ENCODE results near the gene MKRN2OS.

The MKRN2OS gene

DNA sequence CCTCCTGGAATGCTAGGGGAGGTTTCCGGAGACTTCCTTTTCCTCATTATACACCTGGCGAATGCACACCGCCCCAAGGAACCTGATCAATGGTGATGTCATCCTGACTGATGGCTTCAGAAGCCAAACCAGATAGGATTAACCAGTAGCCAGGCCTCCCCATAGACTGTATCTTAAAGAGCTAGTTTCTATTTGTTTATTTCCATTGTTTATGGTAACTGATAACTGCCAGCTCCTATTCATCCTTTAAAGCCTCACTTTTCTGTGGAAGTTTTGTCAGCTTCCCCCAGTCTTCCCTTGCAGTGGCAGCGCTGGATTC is at the start of gene MKRN2OS:
Gene MKRN2OS, minus strand, starts transcription at position 27 of the 319 bp plus-strand sequence. CDS start 35 bp downstream, outside the sequence.
- no peak for DNase-seq (ENCODE audit: low spot score)

- no peak for DNase-seq (ENCODE audit: low spot score)
Observed at GRCh38 chr3:12593473-12593872, 48.2 kb upstream of the MKRN2OS start.

GRCh38 chr3:12591997-12592715 is 46.9 kb upstream of the MKRN2OS start:
- no peak for DNase-seq (ENCODE audit: low spot score)

GRCh38 chr3:12591456-12591855 is 46.2 kb upstream of the MKRN2OS start:
- no peak for DNase-seq (ENCODE audit: low spot score)

DNA sequence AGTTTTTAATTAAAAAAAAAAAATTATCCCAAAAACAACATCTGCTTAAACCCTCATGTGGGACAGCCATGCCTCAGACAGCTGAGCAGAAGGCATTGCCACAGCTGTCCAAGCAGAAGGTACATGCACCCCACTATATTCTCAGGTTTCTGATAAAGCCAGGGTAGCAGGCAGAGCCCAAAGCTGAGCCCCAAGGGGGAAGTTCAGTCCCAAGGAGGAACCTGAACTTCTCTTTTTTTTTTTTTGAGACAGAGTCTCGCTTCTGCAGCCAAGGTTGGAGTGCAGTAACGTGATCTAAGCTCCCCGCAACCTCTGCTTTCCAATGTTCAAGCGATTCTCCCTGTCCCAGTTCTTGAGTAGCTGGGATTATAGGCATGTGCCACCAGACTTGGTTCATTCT is 44.8 kb upstream of the MKRN2OS start:
- no peak for DNase-seq (ENCODE audit: low spot score)

DNA sequence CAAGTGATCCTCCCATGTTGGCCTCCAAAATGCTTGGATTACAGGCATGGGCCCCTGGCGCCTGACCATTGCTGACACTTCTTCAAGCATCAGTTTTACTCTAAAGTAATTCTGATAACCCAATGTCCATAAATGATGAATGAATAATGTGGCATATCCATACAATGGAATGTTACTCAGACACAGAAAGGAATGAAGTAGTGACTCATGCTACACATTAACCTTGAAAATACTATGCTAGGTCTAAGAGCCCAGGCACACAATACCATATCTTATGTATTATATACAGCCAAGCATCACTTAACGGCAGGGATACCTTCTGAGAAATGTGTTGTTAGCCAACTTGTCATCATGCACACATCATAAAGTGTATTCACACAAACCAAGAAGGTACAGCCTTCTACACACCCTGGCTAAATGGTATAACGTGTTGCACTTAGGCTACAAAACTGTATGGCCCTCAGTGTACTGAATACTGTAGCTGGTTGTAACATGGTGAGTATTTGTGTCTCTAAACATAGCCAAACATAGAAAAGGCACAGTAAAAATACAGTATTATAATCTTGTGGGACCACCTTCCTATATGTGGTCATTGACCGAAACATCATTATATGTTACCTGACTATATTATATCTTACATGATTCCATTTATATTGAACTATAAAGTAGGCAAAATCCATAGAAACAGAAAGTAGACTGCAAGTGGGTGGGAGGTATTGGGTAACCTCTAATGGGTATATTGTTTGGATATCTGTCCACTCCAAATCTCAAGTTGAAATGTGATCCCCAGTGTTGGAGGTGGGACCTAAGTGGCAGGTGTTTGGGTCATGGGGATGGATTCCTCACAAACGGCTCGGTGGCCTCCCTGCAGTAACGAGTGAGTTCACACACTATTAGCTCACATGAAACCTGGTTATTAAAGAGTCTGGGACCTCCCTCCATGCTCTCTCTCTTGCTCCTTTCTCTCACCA is 43.0 kb upstream of the MKRN2OS start:
- DNase-seq (ENCODE audit: low spot score) = no peak

GRCh38 chr3:12586403-12586802 is 41.1 kb upstream of the MKRN2OS start:
- DNase-seq (ENCODE audit: low spot score) = no peak

- DNase-seq (ENCODE audit: low spot score) = no peak
Observed at GRCh38 chr3:12585970-12586369, 40.7 kb upstream of the MKRN2OS start.

DNA sequence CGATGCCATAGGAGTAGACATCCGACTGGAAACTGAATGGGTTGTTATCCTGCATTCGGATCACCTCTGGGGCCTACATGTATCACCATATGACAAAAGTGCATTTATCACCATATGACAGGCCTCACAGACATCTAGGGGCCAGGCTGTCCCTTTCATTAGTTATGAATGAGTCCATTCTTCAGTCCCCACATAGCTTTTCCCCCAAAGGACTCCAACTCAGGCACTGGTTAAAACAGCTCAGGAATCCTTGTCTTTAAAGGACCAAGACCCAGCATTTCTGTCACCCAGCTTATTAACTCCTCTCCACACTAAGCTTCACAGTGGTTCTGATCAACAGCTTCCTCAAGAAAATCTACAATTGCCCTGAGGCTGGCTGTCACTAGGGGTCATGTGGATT is 39.9 kb upstream of the MKRN2OS start:
- no peak for DNase-seq (ENCODE audit: low spot score)

GRCh38 chr3:12584083-12584482 is 38.8 kb upstream of the MKRN2OS start:
- no peak for DNase-seq (ENCODE audit: low spot score)

DNA sequence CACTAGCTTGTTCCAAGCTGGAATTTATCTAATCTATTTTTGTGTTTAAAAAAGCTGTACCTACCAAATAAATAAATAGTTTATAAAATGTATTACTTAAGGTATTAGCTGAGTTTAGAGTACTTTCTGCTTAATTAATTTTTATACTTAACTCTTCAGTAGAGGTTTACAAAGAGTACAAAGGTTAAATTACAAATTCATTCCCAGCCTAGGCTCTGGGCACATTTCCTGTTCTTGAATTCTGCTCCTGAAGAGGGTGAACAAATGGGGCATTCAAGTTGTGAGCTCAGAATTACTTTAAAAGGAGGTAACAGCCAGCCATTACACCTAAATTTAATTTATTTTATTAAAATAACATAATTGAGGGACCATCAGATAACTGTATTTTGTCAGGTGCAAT is 38.0 kb upstream of the MKRN2OS start:
- DNase-seq (ENCODE audit: low spot score) = no peak

- no peak for DNase-seq (ENCODE audit: low spot score)
Observed at GRCh38 chr3:12582730-12583129, 37.4 kb upstream of the MKRN2OS start.

DNA sequence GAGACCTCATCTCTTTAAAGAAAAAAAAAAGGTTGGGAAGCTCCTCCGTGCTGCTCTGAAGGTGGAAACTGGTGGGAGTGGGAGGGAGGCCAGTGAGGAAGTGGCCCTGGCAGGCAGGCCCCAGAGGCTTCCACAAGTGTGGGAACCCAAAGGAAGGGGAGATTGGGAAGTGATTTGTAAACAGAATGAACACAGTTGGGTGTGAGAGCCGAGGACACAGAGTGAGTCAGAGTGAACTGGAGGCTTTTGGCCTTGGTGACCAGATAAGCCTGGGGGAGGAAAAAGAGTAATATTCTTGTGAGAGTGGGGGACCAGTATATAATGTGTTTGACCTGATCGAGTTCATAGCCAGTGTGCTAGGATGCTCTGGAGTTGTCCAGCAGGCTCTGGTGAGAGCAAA is 34.6 kb upstream of the MKRN2OS start:
- DNase-seq (ENCODE audit: low spot score) = no peak

DNA sequence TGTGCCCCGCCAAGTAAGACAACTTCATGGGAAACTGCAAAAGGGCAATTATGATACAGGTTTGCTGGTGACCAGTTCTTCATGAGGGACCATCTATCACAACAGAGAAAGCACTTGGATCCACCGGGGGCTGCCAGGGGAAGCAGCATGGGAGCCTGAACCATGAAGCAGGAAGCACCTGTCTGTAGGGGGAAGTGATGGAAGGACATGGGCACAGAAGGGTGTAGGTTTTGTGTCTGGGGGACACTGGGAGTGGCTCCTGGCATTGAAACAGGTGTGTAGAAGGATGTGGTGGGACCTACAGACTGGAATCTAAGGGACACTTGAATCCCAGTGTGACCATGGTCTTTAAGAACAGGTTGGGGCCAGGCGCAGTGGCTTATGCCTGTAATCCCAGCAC is 34.2 kb upstream of the MKRN2OS start:
- no peak for DNase-seq (ENCODE audit: low spot score)

- DNase-seq (ENCODE audit: low spot score) = no peak
Observed at GRCh38 chr3:12578742-12579141, 33.4 kb upstream of the MKRN2OS start.

DNA sequence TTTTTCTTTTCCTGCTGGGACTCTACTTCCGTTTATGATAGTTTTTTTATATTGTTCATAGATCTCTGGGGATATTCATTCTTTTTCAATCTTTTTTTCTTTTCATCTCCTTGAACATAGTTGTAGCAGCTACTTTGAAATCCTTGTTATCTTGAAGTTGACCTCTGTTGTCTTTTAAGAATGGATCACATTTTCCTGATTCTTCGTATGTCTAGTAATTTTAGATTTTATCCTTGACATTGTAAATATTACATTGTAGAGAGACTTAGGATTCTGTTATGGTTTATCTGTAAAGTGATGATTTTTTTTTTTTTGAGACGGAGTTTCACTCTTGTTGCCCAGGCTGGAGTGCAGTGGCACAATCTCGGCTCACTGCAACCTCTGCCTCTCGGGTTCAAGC is 32.1 kb upstream of the MKRN2OS start:
- DNase-seq (ENCODE audit: low spot score) = no peak

DNA sequence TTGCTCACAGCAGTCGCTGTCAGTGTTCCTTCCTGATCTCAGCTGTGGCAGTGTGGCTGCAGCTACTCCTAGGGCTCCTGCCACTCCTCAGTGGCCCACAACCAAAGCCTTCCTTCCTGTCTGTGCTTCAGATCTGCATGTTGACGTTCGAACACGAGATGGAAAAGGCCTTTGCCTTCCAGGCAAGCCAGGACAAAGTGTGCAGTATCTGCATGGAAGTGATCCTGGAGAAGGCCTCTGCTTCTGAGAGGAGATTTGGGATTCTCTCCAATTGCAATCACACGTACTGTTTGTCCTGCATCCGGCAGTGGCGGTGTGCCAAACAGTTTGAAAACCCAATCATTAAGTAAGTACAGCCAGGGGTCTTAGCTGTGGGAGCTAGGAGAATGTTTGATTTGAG is 29.4 kb upstream of the MKRN2OS start:
- no peak for DNase-seq (ENCODE audit: low spot score)

GRCh38 chr3:12574131-12574530 is 28.8 kb upstream of the MKRN2OS start:
- DNase-seq (ENCODE audit: low spot score) = no peak

- no peak for DNase-seq (ENCODE audit: low spot score)
Observed at GRCh38 chr3:12571986-12572385, 26.7 kb upstream of the MKRN2OS start.

- no peak for DNase-seq (ENCODE audit: low spot score)
Observed at GRCh38 chr3:12569836-12570235, 24.5 kb upstream of the MKRN2OS start.

GRCh38 chr3:12568747-12569146 is 23.4 kb upstream of the MKRN2OS start:
- no peak for DNase-seq (ENCODE audit: low spot score)

GRCh38 chr3:12566976-12567375 is 21.7 kb upstream of the MKRN2OS start:
- no peak for DNase-seq (ENCODE audit: low spot score)

DNA sequence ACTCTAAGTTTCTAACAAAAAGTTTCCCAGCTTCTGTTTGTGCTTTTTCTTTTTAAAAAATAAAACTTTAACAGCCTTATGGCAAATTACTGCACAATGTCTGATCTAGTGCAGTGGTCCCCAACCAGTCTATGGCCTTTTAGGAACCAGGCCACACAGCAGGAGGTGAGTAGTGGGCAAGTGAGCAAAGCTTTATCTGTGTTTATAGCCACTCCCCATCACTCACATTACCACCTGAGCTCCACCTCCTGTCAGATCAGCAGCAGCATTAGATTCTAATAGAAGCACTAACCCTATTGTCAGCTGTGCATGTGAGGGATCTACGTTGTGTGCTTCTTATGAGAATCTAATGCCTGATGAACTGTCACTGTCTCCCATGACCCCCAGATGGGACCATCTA is 17.2 kb upstream of the MKRN2OS start:
- DNase-seq (ENCODE audit: low spot score) = no peak

All from CD4-positive, alpha-beta T cell treated with Interleukin-2 at 100 ng/mL for 4 hours (primary cell).